Islet precursor cell (in vitro differentiated cells): Measurements from ENCODE around the gene AKR1B15.
"Not testable (repeated sequence)": the region's sequence is repeated elsewhere in the genome, so short reads cannot be mapped to it uniquely, and the experiment has no call there.

ENCODE experiments used
- DNase-seq: peaks from one replicate; pipeline ENCODE4 v3.0.0-alpha.2; 2018

Gene AKR1B15

DNA sequence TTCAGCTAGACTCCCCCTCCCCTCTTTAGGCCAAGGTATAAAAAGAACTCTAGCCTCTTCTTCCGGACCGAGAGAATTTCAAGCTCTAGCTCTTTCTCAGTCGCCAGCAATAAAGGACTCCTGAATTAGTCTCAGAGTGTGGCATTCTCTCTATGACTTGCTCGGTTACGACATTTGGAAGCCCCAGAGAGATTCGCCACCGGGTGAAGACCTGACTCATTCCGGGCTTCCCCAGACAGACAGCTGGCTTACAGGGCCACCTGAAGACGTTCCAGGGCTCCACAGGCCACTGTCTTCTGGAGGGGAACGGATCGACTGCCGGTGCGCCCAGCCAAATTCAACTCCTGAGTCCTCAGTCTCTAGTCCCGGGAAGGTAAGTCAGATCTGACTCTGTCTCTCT lies at the start of gene AKR1B15:
AKR1B15 (plus strand) TSS at position 234 of the 400 bp plus-strand sequence. CDS start 15,510 bp downstream, outside the sequence.
- DNase-seq: peak; percentile 59

DNA sequence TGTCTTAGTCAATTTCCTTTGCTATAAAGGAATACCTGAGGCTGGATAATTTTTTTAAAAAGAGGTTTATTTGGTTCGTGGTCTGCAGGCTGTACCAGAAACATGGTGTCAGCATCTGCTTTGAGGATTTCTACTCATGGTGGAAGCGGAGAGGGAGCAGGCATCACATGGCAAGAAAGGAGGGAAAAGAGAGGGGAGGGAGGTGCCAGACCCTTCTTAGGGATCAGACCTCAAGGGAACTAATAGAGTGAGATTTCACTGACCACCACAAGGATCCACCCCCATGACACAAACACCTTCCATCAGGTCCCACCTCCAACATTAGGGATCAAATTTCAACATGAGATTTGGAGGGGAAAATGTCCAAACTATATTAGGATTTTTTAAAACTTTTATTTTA lies 48.5 kb upstream of the AKR1B15 start:
- DNase-seq: no peak

DNA sequence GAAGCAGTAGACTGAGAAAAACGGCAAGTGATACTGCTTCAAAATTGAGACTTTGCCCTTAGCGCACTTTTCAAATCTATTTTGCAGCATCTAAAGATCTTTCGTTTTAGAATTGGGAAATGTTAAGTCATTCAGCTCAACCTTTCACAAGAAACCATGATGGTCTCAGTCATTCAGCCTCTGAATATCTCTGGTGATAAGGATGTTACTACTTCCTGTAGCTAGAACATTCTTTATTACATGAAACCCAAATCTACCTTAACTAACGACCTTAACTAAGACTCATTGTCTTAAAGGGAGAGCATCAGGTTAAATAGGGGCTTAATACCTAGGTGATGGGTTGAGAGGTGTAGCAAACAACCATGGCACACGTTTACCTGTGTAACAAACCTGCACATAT lies 47.9 kb upstream of the AKR1B15 start:
- DNase-seq: no peak

DNA sequence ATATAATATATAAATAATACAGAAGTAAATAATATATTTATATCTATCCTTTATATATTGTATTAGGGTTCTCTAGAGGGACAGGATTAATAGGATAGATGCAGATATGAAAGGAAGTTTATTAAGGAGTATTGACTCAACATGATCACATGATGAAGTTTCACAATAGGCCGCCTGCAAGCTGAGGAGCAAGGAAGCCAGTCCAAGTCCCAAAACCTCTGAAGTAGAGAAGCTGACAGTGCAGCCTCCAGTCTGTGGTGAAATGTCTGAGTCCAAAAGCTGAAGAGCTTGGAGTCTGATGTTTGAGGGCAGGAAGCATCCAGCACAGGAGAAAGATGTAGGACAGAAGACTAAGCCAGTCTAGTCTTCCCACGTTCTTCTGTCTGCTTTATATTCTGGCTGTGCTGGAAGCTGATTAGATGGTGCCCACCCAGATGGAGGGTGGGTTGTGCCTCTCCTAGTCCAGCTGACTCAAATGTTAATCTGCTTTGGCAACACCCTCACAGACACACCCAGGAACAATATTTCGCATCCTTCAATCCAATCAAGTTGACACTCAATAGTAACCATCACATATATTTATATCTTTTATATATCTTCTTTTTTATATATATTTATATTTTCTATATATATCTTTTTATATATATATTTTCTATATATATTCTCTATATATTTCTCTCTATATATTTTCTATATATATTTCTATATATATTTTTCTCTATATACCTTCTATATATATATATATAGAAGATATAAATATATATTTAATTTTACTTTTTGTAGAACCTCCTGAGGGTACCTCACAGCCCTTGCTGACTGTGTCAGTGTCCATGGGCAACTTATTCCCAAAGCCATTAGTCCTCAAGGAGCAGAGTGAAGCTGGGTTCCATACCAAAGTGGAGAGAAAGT lies 46.2 kb upstream of the AKR1B15 start:
- no peak for DNase-seq

DNA sequence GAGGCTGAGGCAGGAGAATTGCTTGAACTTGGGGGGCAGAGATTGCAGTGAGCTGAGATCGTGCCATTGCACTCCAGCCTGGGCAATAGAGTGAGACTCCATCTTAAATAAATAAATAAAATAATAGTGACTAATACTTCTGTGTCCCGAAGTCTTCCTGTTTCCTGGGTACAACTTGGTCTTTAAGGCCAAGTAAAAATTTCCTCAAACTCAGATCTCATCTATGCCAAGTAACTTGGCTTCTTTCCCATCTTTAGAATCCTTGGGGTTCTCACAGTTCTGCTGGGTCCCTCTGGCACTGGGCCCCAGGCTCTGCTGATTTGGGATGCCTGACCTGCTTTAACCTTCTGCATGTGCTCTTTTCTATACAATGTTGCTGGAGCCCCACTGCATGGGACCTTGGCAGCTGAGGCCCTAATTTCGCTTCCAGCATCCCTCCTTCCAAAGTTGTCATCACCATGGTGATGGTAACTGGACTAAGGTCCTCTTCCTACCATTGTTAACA lies 44.2 kb upstream of the AKR1B15 start:
- DNase-seq: no peak

DNA sequence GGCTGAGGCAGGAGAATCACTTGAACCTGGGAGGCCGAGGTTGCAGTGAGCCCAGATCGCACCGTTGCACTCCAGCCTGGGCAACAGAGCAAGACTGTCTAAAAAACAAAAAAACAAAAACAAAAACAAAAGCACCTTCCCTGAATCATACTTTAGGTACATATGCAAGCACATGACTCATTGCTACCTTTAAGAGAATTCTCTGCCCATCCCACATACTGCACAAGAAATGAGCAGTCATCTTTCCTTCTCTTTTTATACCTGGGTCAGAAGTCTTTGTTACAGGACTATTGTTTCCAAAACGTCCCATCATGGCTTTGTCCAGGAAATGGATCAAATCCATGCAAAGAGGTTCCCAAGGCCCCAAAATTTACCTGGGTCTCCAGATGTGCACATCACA lies 43.1 kb upstream of the AKR1B15 start:
- no peak for DNase-seq

DNA sequence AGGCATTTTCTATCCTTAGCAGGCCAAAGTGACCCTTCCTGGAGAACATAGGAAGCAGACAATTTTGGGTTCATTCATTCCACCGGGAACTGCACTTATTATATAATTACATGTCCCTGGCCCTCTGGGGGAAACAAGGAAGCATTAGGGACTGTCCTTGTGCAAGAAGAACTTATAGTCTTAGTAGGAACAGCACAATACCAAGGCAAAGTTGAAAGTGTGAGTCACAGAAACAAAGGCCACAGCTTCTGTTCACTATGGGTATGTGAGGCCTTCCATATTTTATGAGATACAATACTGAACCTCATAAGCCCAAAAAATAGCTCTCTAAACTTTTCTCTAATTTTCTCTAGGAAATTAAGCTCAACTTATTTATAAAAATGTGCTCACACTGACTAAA lies 39.9 kb upstream of the AKR1B15 start:
- no peak for DNase-seq

DNA sequence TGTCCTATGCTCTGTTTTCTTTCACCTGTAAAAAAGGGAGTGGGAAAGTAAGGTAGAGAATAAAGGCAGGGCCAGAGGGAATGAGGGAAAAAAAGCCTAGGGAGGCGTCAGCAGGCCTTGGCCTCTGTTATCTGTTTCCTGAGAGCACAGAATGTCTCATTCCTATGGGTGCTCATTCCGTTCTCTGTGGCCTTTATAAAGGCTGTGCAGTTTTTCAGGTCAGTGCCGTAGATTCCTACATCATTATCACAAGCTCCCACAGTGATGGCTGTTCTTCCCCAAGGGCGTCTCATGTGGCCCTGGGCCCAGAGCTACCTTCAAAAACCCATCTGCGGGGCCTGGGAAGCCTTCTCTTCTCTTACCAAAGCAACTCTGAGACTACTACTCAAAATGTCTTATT lies 38.3 kb upstream of the AKR1B15 start:
- no peak for DNase-seq

DNA sequence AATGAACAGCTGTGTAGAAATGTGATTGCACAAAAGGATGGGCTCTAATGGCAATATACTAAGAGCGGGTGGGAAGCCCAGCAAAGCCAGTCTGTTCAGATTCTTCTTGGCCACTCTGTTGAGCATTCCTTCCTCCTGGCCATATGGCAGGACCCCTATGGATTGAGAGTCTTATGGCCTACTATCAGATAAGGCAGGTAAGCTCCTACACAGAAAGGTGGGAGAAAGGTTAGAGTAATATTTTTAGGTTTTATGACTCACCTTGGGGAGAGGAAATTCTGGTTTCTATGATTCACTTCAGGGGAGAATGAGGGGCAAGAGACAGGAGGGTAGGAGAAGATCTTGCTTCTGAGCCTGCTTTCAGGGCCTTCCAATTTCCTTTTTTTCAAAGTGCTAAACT lies 36.6 kb upstream of the AKR1B15 start:
- DNase-seq: no peak

DNA sequence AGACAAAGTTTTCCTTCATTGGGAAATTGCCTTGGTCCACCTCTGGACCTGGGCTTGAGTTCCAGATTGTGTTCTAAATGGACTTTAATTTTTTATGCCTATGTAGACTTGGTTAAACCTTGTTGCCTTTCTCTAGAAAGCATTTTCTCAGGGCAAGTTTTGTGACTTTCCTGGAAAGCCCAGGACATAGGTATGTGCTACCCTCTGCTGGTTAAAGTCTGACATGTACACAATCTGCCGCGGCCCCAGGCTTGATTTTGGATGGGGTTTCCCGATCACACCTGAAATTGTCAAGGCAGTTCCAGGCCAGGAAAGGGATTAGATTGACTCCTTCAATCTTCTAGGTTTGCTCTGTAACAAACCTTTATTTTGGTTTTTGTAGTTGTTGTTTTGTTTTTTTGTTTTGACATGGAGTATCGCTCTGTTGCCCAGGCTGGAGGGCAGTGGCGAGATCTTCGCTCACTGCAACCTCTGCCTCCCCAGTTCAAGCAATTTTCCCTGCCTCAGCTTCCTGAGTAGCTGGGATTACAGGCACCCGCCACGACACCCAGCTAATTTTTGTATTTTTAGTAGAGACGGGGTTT lies 35.6 kb upstream of the AKR1B15 start:
- DNase-seq: peak; percentile 71

DNA sequence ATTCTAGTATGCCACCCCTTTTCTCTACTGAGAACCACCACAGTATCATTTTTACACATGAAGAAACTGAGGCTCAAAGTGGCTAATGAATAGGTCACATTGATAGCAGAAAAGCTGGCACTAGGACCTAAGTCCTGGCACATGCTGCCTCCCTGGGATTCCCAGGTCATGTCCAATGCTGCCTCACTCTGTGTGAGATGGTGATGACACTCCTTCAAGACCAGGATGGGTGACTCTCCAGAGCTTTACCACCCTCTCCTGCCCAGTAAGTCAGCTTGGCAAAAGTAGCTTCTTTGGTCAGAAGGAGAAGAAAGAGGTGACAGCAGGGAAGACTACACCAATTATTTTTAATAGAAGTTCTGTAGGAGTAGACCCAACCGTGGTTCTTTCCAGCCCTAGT lies 34.8 kb upstream of the AKR1B15 start:
- no peak for DNase-seq

DNA sequence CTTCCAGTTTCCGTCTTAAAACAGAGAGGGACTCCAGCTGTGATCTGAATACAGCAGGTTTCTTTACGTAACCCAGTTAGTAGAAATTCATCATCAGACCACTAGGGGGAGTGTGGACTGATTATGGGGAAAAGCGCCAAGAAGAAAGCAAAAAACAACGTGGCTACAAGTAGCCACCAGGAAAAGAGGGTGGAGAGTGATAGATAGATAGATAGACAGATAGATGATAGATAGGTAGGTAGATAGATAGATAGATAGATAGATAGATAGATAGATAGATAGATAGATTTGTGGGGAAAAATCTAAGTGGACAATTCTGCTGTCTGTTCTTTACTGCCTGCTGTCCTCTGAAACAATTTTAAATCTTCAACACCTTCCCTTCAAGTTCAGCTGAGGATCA lies 34.2 kb upstream of the AKR1B15 start:
- DNase-seq: no peak

DNA sequence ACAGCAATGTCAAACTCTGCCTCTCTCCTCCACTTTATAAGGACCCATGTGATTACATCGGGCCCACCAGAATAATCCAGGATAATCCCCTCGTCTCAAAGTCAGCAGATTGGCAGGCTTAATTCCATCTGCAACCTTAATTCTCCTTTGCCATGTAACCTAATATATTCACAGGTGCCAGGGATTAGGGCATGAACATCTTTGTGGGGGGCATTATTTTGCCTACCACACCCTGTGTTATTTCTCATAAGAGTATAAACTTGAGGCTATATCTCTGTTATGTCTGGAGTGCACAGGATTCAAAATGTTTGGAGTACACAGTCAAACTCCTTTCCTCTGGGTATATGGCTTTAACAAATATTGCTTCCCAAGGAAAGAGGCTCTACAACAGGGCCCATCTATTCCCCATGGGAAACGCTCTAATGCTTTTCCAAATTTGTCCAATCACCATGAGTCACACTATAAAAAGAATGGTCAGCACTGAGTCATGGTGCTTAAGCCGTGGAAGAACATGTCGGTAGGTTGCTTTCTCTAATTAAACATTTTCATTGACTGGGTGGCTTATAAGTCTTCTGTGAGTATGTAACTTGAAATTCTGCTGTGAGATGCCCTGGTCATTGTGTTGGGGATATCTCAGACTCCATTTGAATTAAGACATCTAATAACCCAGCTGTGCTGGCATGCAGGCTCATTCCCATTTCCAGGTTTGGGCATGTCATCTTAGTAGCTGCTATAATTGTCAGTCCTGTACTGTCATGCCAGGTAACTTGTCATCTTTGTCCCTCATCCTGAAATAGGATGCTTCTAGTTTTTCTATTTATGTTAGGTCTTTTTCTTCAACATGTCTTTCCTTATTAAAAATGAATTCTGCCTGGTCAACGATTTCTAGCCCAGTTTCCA lies 33.1 kb upstream of the AKR1B15 start:
- DNase-seq: no peak

DNA sequence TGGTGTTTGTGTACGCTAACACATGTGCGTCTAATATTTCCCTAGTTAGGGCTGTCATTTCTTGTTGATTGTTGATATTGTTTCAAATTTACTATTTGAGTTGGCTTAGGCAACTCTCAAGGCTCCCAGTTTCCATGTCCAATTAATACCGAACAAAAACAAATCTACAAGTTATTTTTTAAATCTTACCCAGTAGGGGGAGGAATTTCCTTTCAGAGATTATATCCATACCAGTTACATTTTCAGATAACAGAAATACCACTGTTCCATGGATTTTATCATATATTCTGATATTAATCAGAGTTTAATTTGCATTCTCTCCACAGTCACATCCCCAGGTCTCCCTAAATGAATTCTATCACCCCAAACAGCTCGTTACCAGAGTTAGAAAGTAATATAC lies 28.8 kb upstream of the AKR1B15 start:
- DNase-seq: no peak

DNA sequence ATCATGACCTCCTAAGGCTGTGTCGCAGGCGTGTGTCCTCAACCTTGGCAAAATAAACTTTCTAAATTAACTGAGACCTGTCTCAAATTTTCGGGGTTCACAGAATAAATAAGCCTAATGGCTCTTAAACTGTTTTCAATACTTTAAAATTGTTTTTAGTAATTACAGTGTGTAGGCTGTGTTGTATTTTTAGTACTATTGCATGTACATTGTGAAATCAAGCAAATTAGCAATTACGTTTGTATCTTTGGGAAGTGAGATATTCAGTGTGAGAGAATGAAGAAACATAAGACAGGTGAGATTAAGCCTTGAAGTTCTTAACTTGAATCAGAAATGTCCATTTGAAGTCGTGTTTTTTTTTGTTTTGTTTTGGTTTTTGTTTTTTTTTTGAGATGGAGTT lies 26.3 kb upstream of the AKR1B15 start:
- DNase-seq: no peak

DNA sequence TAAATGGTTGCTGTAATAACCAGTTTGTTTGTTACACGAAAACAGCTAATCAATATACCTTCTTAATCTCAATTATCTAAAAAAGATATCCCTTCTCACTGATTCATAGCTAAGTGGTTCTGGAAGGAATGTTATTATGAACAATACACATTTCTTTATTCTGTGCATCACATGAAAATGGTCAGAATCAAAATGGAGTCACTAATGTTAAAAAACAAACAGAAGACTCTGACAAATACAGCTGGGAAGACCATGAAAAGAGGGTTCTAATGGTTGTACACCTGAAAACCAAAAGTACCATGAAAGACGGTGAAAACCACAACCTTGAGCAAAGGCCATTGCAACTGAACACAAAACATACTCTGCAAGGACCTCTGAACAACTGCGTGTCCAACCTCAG lies 23.5 kb upstream of the AKR1B15 start:
- DNase-seq: not testable (repeated sequence)

DNA sequence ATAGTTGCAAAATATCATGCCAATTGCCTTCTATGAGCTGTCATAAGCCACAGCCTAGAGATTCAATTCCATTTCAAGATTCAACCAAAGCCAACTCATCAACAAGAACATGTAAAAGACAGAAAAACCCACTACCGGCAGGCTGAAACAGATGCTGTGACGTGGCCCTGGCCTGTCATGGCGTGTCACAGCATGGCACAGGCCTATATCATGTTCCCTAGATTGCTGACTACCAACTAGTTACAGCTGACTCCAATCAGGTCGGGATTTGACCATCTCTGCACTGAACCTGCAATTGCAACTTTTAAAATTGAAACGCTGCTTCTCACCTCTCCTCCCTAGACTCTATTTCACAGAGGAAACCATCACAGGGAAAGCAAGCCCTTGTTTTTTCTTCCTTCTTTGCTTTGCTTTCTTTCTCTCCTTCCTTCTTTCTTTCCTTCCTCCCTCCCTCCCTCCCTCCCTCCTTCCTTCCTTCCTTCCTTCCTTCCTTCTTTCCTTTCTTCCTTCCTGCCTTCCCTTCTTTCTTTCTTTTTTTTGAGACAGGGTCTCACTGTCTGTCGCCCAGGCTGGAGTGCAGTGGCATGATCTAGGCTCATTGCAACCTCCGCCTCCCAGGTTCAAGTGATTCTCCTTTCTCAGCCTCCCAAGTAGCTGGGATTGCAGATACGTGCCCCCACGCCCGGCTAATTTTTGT lies 22.2 kb upstream of the AKR1B15 start:
- not testable (repeated sequence) for DNase-seq

DNA sequence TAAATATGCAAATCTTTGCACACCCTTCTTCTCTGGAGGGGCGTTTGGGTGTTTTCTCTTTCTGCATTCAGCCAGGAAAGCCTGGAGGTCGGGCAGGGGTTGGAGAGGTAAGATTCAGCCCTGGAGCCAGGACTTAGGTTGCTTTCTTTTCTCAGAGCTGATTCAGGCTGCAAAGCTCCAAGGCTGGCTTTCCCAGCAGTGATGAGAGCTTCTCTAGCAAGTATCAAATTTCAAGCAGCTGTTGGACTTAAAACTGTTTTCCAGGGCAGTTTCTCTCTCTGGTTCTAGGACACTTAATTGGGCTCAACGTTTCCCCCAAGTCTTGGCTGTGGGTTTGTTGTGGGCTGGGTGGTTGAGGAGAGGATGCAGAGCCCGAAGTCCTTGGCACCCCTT lies 20.9 kb upstream of the AKR1B15 start:
- no peak for DNase-seq

DNA sequence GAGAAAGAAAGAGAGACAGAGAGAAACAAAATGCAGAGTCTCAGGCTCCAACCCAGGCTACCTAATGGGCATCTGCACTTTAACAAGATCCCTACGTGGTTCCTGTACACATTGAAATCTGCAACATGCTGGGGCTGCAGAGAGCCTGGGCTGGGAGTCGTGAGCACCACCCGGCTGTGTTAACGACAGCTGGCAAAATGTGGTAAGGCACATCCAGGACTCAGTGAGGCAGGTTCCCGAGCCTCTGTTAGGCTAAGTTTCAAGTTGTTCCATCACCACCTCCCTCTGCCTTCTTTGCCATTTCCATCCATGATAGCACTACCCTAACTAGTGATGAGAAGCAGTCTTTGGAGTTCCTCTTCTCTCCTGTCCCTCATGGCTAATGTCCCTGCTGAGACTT lies 20.2 kb upstream of the AKR1B15 start:
- no peak for DNase-seq

DNA sequence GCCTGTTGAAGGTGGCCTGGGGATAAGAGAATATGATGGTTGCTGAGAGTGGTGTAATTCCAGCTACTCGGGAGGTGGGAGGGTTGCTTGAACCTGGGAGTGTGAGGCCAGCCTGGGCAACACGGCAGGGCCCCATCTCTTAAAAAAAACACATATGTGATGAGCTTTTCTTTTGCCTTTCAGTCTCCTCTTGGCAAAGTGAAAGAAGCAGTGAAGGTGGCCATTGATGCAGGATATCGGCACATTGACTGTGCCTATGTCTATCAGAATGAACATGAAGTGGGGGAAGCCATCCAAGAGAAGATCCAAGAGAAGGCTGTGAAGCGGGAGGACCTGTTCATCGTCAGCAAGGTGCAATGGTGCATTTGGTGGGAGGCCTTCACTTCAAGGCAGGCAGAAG lies 18.4 kb upstream of the AKR1B15 start:
- no peak for DNase-seq

DNA sequence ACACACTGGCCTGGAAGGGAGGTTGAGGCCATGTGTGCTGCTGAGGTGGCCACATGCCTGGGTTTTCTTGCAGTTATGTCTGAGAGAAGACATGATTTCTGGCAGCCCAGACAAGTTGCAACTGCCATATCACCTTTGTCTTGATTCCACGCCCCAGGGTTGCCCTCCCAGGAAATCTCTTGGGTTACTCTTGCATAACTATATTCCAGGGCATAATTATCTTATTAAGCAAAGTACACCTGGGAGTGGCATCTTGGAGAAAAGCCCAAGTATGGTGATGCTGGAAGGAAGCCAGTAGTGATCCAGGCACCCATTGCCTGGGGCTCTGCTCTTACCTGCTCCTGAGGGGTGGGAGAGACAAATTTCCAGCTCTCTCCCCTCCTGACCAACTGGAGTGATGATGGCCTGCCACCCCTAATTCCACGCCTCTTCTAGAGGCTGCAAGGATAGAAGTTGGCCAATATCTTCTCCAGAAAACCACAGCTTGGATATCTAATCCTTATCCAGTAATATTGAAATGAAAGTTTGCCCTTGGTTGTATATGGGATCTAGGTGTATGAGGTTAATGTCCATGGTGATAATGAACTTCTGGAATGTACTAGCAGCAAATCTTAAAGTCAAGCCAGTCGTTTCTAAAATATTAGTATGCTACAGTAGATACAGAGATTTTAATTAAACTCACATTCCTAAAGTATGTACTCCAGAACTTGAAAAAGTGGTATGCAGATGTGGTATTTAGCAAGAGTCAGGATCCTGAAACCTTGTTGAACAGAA lies 16.5 kb upstream of the AKR1B15 start:
- no peak for DNase-seq

DNA sequence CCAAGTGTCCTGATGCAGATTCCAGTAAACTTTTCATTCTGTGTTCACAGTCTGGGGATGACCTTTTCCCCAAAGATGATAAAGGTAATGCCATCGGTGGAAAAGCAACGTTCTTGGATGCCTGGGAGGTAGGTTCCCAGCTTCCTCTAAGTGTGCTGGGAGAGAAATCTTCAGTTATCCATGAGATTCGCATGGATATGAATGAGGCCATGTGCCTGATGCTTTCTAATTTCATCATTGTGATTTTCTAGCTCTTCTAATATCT lies 16.0 kb upstream of the AKR1B15 start:
- DNase-seq: no peak
